WTC11 (cell line): Measurements from ENCODE around the gene PCSK7. TPM values are rescaled to one million over a fixed set of nuclear protein-coding genes. Genes with fewer than 3 reads are reported as not detected.

Experiments
- ATAC-seq: fragments of 200-7000 bp; cut with Tn5 transposase; 2 replicates; pipeline ENCODE4 v1.10.0; 2021; ENCODE audit warnings: mild to moderate bottlenecking, moderate library complexity
- CTCF ChIA-PET: fragments of 300-600 bp; sonication (Branson Sonifier 250); formaldehyde crosslinking; loops from one replicate; lab custom pipeline; 2021; ENCODE audit warnings: antibody characterized with exemption; lab: Charles Lee
- POLR2A ChIA-PET: fragments of 350-600 bp; sonication (Branson Sonifier 250); formaldehyde crosslinking; loops from one replicate; lab custom pipeline; 2021; ENCODE audit warnings: antibody characterized with exemption; lab: Charles Lee
- DNase-seq: peaks from one replicate; pipeline ENCODE4 v3.0.0; 2021; ENCODE audit warnings: low spot score
- H3K27ac Mint-ChIP-seq: 2 replicates; pipeline ENCODE4 v1.8.0; 2021; ENCODE audit warnings: mixed read lengths
- H3K27me3 Mint-ChIP-seq: 2 replicates; pipeline ENCODE4 v1.8.0; 2021; ENCODE audit warnings: low read depth, mild to moderate bottlenecking, moderate library complexity, mixed read lengths
- H3K36me3 Mint-ChIP-seq: 2 replicates; pipeline ENCODE4 v1.8.0; 2021; ENCODE audit warnings: mixed read lengths
- H3K4me1 Mint-ChIP-seq: 2 replicates; pipeline ENCODE4 v1.8.0; 2022; ENCODE audit warnings: mixed read lengths
- H3K4me3 Mint-ChIP-seq: 2 replicates; pipeline ENCODE4 v1.8.0; 2021; ENCODE audit warnings: mild to moderate bottlenecking, moderate library complexity, mixed read lengths
- H3K9me3 Mint-ChIP-seq: 2 replicates; pipeline ENCODE4 v1.8.0; 2021; ENCODE audit warnings: mixed read lengths
- ATF1 ChIP-seq: sonication (generic); formaldehyde crosslinking; IDR thresholded peaks from 2 replicates; pipeline ENCODE4 v1.8.1; 2023; ENCODE audit warnings: mild to moderate bottlenecking, moderate library complexity, missing genetic modification reagents
- ERG ChIP-seq: fragments of 250-450 bp; sonication (Bioruptor Pico); IDR thresholded peaks from 2 replicates; pipeline ENCODE4 v1.8.0; 2021; ENCODE audit warnings: mild to moderate bottlenecking
- FOXK1 ChIP-seq: sonication (generic); formaldehyde crosslinking; IDR thresholded peaks from 2 replicates; pipeline ENCODE4 v1.8.0; 2022; ENCODE audit warnings: mild to moderate bottlenecking, moderate library complexity, missing genetic modification reagents
- KAT7 ChIP-seq: sonication (generic); formaldehyde crosslinking; IDR thresholded peaks from 2 replicates; pipeline ENCODE4 v1.8.1; 2023; ENCODE audit warnings: missing genetic modification reagents, mild to moderate bottlenecking, borderline replicate concordance
- MAX ChIP-seq: sonication (generic); formaldehyde crosslinking; IDR thresholded peaks from 2 replicates; pipeline ENCODE4 v1.8.0; 2022; ENCODE audit warnings: mild to moderate bottlenecking, missing genetic modification reagents
- MLX ChIP-seq: sonication (generic); formaldehyde crosslinking; IDR thresholded peaks from 2 replicates; pipeline ENCODE4 v1.8.1; 2023; ENCODE audit warnings: mild to moderate bottlenecking, missing genetic modification reagents, moderate library complexity
- NFATC4 ChIP-seq: fragments of 250-450 bp; sonication (Bioruptor Pico); IDR thresholded peaks from 2 replicates; pipeline ENCODE4 v1.9.0; 2021; ENCODE audit warnings: mild to moderate bottlenecking
- NR3C1 ChIP-seq: sonication (generic); formaldehyde crosslinking; conservative IDR thresholded peaks from 2 replicates; pipeline ENCODE4 v1.8.1; 2023; ENCODE audit warnings: low read depth, mild to moderate bottlenecking, missing genetic modification reagents
- RELA ChIP-seq: sonication (generic); formaldehyde crosslinking; IDR thresholded peaks from 2 replicates; pipeline ENCODE4 v1.8.1; 2022; ENCODE audit warnings: missing genetic modification reagents, mild to moderate bottlenecking, borderline replicate concordance
- ZNF121 ChIP-seq: sonication (generic); formaldehyde crosslinking; IDR thresholded peaks from 2 replicates; pipeline ENCODE4 v1.8.0; 2023; ENCODE audit warnings: missing genetic modification reagents
- ZNF232 ChIP-seq: sonication (generic); formaldehyde crosslinking; IDR thresholded peaks from 2 replicates; pipeline ENCODE4 v1.8.0; 2022; ENCODE audit warnings: mild to moderate bottlenecking, missing genetic modification reagents
- ZNF263 ChIP-seq: sonication (generic); formaldehyde crosslinking; IDR thresholded peaks from 2 replicates; pipeline ENCODE4 v1.8.1; 2022; ENCODE audit warnings: low read depth, mild to moderate bottlenecking, moderate library complexity, missing genetic modification reagents
- ZNF317 ChIP-seq: sonication (generic); formaldehyde crosslinking; IDR thresholded peaks from 2 replicates; pipeline ENCODE4 v1.8.1; 2023; ENCODE audit warnings: low read depth, mild to moderate bottlenecking, moderate library complexity, missing genetic modification reagents, borderline replicate concordance
- ZNF416 ChIP-seq: fragments of 250-450 bp; sonication (Bioruptor Pico); IDR thresholded peaks from 2 replicates; pipeline ENCODE4 v1.9.0; 2021; ENCODE audit warnings: mild to moderate bottlenecking, inconsistent platforms
- ZNF425 ChIP-seq: fragments of 250-450 bp; sonication (Bioruptor Pico); conservative IDR thresholded peaks from 2 replicates; pipeline ENCODE4 v1.9.0; 2021; ENCODE audit warnings: mild to moderate bottlenecking
- total RNA-seq: library from RNA; stranded (reverse); gene quantifications from 3 replicates; pipeline ENCODE4 v1.2.3, GENCODE V29; 2021
- TF ChIP-seq, protein P1 (sequence below): sonication (generic); formaldehyde crosslinking; IDR thresholded peaks from 2 replicates; pipeline ENCODE4 v1.8.0; 2022; ENCODE audit warnings: mild to moderate bottlenecking, missing genetic modification reagents
- TF ChIP-seq, protein P2 (sequence below): sonication (generic); formaldehyde crosslinking; IDR thresholded peaks from 2 replicates; pipeline ENCODE4 v1.8.1; 2023; ENCODE audit warnings: mild to moderate bottlenecking, missing genetic modification reagents
- TF ChIP-seq, protein P3 (sequence below): sonication (generic); formaldehyde crosslinking; conservative IDR thresholded peaks from 2 replicates; pipeline ENCODE4 v1.8.1; 2023; ENCODE audit warnings: mild to moderate bottlenecking, low read depth, missing genetic modification reagents, moderate library complexity

The PCSK7 gene
- total RNA-seq, 1 experiment from 2014 or later = 48.9 TPM

GRCh38 chr11:117255966-117256365, 24.1 kb upstream of the PCSK7 start:
- no peak overlapping the region for H3K4me3 Mint-ChIP-seq
- no peak for DNase-seq
- TF ChIP-seq ZNF425 (CRISPR knock-in tag) (no peak), FOXK1 (no peak), KAT7 (CRISPR knock-in tag) (no peak)
- TF ChIP-seq, all 79 proteins: peak for 0
- H3K4me1 Mint-ChIP-seq = no peaks in the 10 kb centered on the region
- ChIA-PET CTCF (no interaction called here), POLR2A (no interaction called here)
- H3K27ac Mint-ChIP-seq = no peak overlapping the region
- H3K27me3 Mint-ChIP-seq = no peaks in the 10 kb centered on the region
- H3K9me3 Mint-ChIP-seq = no peaks in the 10 kb centered on the region
- H3K36me3 Mint-ChIP-seq = peaks cover 29% of the 10 kb centered on the region
- ATAC-seq = no peak

DNA sequence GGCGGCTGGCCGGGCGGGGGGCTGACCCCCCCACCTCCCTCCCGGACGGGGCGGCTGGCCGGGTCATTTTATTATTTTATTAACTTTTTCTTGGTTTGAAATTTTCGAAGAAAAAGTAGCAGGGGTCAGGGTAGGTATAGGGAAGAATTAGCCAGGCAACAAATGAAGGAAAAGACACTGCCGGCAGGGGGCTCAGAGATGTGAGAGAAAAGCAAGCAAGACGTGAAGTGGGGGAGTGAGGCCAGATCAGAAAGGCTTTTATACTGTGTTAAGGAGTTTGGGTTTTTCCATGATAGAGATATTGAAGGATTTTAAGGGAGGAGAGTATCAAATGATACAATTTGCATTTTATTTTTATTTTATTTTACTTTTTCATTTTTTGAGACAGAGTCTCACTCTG, 19.6 kb upstream of the PCSK7 start:
- no peak for TF ChIP-seq ERG
- no peak for TF ChIP-seq ZNF263
- TF ChIP-seq NFATC4 (CRISPR knock-in tag) = no peak
- no peak for TF ChIP-seq ZNF232
- TF ChIP-seq, protein P1, sequence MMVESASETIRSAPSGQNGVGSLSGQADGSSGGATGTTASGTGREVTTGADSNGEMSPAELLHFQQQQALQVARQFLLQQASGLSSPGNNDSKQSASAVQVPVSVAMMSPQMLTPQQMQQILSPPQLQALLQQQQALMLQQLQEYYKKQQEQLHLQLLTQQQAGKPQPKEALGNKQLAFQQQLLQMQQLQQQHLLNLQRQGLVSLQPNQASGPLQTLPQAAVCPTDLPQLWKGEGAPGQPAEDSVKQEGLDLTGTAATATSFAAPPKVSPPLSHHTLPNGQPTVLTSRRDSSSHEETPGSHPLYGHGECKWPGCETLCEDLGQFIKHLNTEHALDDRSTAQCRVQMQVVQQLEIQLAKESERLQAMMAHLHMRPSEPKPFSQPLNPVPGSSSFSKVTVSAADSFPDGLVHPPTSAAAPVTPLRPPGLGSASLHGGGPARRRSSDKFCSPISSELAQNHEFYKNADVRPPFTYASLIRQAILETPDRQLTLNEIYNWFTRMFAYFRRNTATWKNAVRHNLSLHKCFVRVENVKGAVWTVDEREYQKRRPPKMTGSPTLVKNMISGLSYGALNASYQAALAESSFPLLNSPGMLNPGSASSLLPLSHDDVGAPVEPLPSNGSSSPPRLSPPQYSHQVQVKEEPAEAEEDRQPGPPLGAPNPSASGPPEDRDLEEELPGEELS = no peak
- no peak for TF ChIP-seq ZNF121 (CRISPR knock-in tag)
- no peak for TF ChIP-seq RELA
- no peak for TF ChIP-seq ZNF317 (CRISPR knock-in tag)
- TF ChIP-seq, protein P2, sequence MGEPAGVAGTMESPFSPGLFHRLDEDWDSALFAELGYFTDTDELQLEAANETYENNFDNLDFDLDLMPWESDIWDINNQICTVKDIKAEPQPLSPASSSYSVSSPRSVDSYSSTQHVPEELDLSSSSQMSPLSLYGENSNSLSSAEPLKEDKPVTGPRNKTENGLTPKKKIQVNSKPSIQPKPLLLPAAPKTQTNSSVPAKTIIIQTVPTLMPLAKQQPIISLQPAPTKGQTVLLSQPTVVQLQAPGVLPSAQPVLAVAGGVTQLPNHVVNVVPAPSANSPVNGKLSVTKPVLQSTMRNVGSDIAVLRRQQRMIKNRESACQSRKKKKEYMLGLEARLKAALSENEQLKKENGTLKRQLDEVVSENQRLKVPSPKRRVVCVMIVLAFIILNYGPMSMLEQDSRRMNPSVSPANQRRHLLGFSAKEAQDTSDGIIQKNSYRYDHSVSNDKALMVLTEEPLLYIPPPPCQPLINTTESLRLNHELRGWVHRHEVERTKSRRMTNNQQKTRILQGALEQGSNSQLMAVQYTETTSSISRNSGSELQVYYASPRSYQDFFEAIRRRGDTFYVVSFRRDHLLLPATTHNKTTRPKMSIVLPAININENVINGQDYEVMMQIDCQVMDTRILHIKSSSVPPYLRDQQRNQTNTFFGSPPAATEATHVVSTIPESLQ = no peak
- no peak for TF ChIP-seq ATF1 (CRISPR knock-in tag)
- TF ChIP-seq, protein P3, sequence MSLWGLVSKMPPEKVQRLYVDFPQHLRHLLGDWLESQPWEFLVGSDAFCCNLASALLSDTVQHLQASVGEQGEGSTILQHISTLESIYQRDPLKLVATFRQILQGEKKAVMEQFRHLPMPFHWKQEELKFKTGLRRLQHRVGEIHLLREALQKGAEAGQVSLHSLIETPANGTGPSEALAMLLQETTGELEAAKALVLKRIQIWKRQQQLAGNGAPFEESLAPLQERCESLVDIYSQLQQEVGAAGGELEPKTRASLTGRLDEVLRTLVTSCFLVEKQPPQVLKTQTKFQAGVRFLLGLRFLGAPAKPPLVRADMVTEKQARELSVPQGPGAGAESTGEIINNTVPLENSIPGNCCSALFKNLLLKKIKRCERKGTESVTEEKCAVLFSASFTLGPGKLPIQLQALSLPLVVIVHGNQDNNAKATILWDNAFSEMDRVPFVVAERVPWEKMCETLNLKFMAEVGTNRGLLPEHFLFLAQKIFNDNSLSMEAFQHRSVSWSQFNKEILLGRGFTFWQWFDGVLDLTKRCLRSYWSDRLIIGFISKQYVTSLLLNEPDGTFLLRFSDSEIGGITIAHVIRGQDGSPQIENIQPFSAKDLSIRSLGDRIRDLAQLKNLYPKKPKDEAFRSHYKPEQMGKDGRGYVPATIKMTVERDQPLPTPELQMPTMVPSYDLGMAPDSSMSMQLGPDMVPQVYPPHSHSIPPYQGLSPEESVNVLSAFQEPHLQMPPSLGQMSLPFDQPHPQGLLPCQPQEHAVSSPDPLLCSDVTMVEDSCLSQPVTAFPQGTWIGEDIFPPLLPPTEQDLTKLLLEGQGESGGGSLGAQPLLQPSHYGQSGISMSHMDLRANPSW (CRISPR knock-in tag) = no peak
- no peak for TF ChIP-seq MLX
- no peak for TF ChIP-seq ZNF416
- no peak for TF ChIP-seq MAX (CRISPR knock-in tag)
- TF ChIP-seq NR3C1 (CRISPR knock-in tag) = no peak
- no peak for ATAC-seq
- no peak overlapping the region for H3K4me3 Mint-ChIP-seq
- H3K36me3 Mint-ChIP-seq = peaks cover 47% of the 10 kb centered on the region
- no peaks in the 10 kb centered on the region for H3K4me1 Mint-ChIP-seq
- no peaks in the 10 kb centered on the region for H3K27me3 Mint-ChIP-seq
- no peaks in the 10 kb centered on the region for H3K9me3 Mint-ChIP-seq
- DNase-seq = no peak
- no peak overlapping the region for H3K27ac Mint-ChIP-seq
- ChIA-PET POLR2A (no interaction called here), CTCF (no interaction called here)
